Thyroid gland (tissue), 4 donors: ENCODE data around the gene CDR2L. TPM values are rescaled to one million over a fixed set of nuclear protein-coding genes. Genes with fewer than 3 reads are reported as not detected.

Experiments
- DNase-seq, 2 donors: peaks; one replicate each; pipeline ENCODE4 v3.0.0-alpha.2; 2019
- H3K27ac ChIP-seq, 3 donors: fragments of 200-600 bp; sonication (generic); 1 replicate in 2 of 3; 2 replicates in 1 of 3; pipeline ENCODE4 v1.5.1; 2016 to 2019; ENCODE audit warnings: mild to moderate bottlenecking in 1 of 3, moderate library complexity in 1 of 3
- H3K27me3 ChIP-seq: fragments of 200-600 bp; sonication (generic); one replicate; pipeline ENCODE4 v1.5.1; 2019
- H3K36me3 ChIP-seq, 2 donors: fragments of 200-600 bp; sonication (generic); one replicate each; pipeline ENCODE4 v1.5.1; 2016 to 2019
- H3K4me1 ChIP-seq, 2 donors: fragments of 200-600 bp; sonication (generic); one replicate each; pipeline ENCODE4 v1.5.1; 2017 to 2019
- H3K4me3 ChIP-seq, 3 donors: fragments of 200-600 bp; sonication (generic); replicated peaks in 1 of 3; 1 replicate in 2 of 3; 2 replicates in 1 of 3; pipeline ENCODE4 v1.5.1; 2016; ENCODE audit warnings: mild to moderate bottlenecking in 1 of 3
- H3K9me3 ChIP-seq: fragments of 200-600 bp; sonication (generic); one replicate; pipeline ENCODE4 v1.5.1; 2017
- CTCF ChIP-seq, 6 experiments: fragments of 200-600 bp in 3 of 6; fragments of 450-650 bp in 3 of 6; sonication (generic) in 3 of 6; IDR thresholded peaks; one replicate each; pipeline ENCODE4 v1.5.1; 2016 to 2019; ENCODE audit warnings: antibody characterized with exemption in 6 of 6, mild to moderate bottlenecking in 2 of 6, inconsistent platforms in 1 of 6, moderate library complexity in 1 of 6
- POLR2A ChIP-seq, 2 donors: fragments of 450-650 bp; IDR thresholded peaks; one replicate each; pipeline ENCODE4 v1.6.1; 2017; ENCODE audit warnings: antibody characterized with exemption in 2 of 2, mild to moderate bottlenecking in 2 of 2, moderate library complexity in 1 of 2
- WGBS, 2 donors: methylation state at CpG; one replicate each; pipeline ENCODE4 v1.1.5; 2017; 5-methylcytosine and 5-hydroxymethylcytosine counted together
- intact Hi-C: fragments of 100-400 bp; cut with DNase I; formaldehyde crosslinking; loops from one replicate; pipeline ENCODE4 v1.15.1; 2023
- total RNA-seq, 4 donors: library from RNA; depleted of rRNA; stranded (reverse); fragments of >200 nt; gene quantifications; one replicate each; pipeline ENCODE4 v1.2.3, GENCODE V29; 2016

The CDR2L gene
- total RNA-seq, 4 donors from 2014 or later: 2.6 to 9.8 (median 4.2) TPM

- DNase-seq: no peak
- intact Hi-C loops: no loop called here
- Histone ChIP-seq H3K9me3 (no peaks in the 10 kb centered on the region), H3K36me3 (no peaks in the 10 kb centered on the region), H3K27ac (no peak overlapping the region), H3K4me1 (no peaks in the 10 kb centered on the region), H3K4me3 (no peak overlapping the region), H3K27me3 (no peaks in the 10 kb centered on the region)
- TF ChIP-seq POLR2A (IDR thresholded peaks at IDR 0.05): no peak
- no peak for TF ChIP-seq CTCF (IDR thresholded peaks at IDR 0.05)
- WGBS, 2 donors: 88 to 94% methylated on average over 5 to 15 of the region's 15 CpGs
Observed at GRCh38 chr17:74954115-74954514, 33.3 kb upstream of the CDR2L start.

- H3K9me3 ChIP-seq: no peaks in the 10 kb centered on the region
- intact Hi-C loops: loop anchor here (5.0 kb wide), 1 partner anchor 208 kb away; the partner anchor contains the start of gene NHERF1
- WGBS, 2 donors: 76 to 77% methylated on average over 13 of the region's 13 CpGs
- no peaks in the 10 kb centered on the region for H3K36me3 ChIP-seq
- no peak overlapping the region for H3K4me3 ChIP-seq
- TF ChIP-seq POLR2A (IDR thresholded peaks at IDR 0.05) (no peak), CTCF (IDR thresholded peaks at IDR 0.05) (no peak)
- no peaks in the 10 kb centered on the region for H3K27me3 ChIP-seq
- H3K27ac ChIP-seq: no peak overlapping the region
- no peak for DNase-seq
- H3K4me1 ChIP-seq: no peaks in the 10 kb centered on the region
Observed at GRCh38 chr17:74954665-74955421, 32.6 kb upstream of the CDR2L start.

- TF ChIP-seq CTCF (IDR thresholded peaks at IDR 0.05) (no peak), POLR2A (IDR thresholded peaks at IDR 0.05) (no peak)
- Histone ChIP-seq H3K4me3 (no peak overlapping the region), H3K9me3 (no peaks in the 10 kb centered on the region), H3K27me3 (no peaks in the 10 kb centered on the region), H3K27ac (no peak overlapping the region), H3K36me3 (no peaks in the 10 kb centered on the region), H3K4me1 (no peaks in the 10 kb centered on the region)
- WGBS, 2 donors: 85 to 91% methylated on average over 3 to 4 of the region's 4 CpGs
- intact Hi-C loops: loop anchor here (5.0 kb wide), 1 partner anchor 209 kb away; the partner anchor contains the start of gene NHERF1
- no peak for DNase-seq
Observed at GRCh38 chr17:74956093-74956492, 31.3 kb upstream of the CDR2L start.

GRCh38 chr17:74957935-74958740, 29.3 kb upstream of the CDR2L start:
- intact Hi-C loops: loop anchor here (5.0 kb wide), 1 partner anchor 211 kb away; the partner anchor contains the start of gene NHERF1
- H3K36me3 ChIP-seq: no peaks in the 10 kb centered on the region

More at GRCh38 chr17:74957935-74958740, 29.3 kb upstream of the CDR2L start:
- Histone ChIP-seq H3K4me1 (peaks cover 0 to 3% of the 10 kb centered on the region in 2 donors), H3K27me3 (no peaks in the 10 kb centered on the region), H3K9me3 (no peaks in the 10 kb centered on the region), H3K4me3 (no peak overlapping the region), H3K27ac (no peak overlapping the region)
- TF ChIP-seq CTCF (IDR thresholded peaks at IDR 0.05) (peak; percentile 82 to 93 (median 86)), POLR2A (IDR thresholded peaks at IDR 0.05) (no peak)
- DNase-seq: peak; percentile 69 to 72
- WGBS, 2 donors: 37 to 50% methylated on average over 13 to 29 of the region's 33 CpGs
